Prostate gland (tissue), 2 donors: Measurements from ENCODE around the gene DNM3.

ENCODE experiments used
- CTCF ChIP-seq, 4 experiments: fragments of 200-600 bp in 2 of 4; fragments of 450-650 bp in 2 of 4; sonication (generic) in 2 of 4; IDR thresholded peaks; 1 replicate in 3 of 4; 2 replicates in 1 of 4; pipeline ENCODE4 v1.5.1; 2016 to 2019; ENCODE audit warnings: antibody characterized with exemption in 4 of 4, mild to moderate bottlenecking in 2 of 4, moderate library complexity in 2 of 4
- POLR2AphosphoS5 ChIP-seq: sonication (generic); formaldehyde crosslinking; IDR thresholded peaks from one replicate; pipeline ENCODE4 v1.6.1; 2017; ENCODE audit warnings: antibody characterized with exemption

GRCh38 chr1:172401892-172402291, 560.6 kb downstream of the DNM3 start:
- no peak for TF ChIP-seq CTCF (IDR thresholded peaks at IDR 0.05)
- no peak for TF ChIP-seq POLR2AphosphoS5
